HG03520 (cell line): ENCODE results near the gene WWTR1.

Experiments used
- ATAC-seq: cut with Tn5 transposase; IDR thresholded peaks from one replicate; pipeline ENCODE4 v1.9.1; 2021; ENCODE audit warnings: mild to moderate bottlenecking, moderate library complexity; ENCODE audit not compliant: unreplicated experiment

The WWTR1 gene

GRCh38 chr3:149596134-149596770 lies 61.6 kb downstream of the WWTR1 start:
- ATAC-seq = no peak

- ATAC-seq = no peak
Measured at GRCh38 chr3:149593418-149594160, 64.2 kb downstream of the WWTR1 start.

- no peak for ATAC-seq
Measured at GRCh38 chr3:149592758-149593240, 65.0 kb downstream of the WWTR1 start.

- no peak for ATAC-seq
Measured at GRCh38 chr3:149590691-149591441, 67.0 kb downstream of the WWTR1 start.

- ATAC-seq = no peak
Measured at GRCh38 chr3:149589332-149589731, 68.5 kb downstream of the WWTR1 start.

GRCh38 chr3:149588909-149589308 lies 68.9 kb downstream of the WWTR1 start:
- no peak for ATAC-seq

- no peak for ATAC-seq
Measured at GRCh38 chr3:149587383-149587782, 70.4 kb downstream of the WWTR1 start.

- no peak for ATAC-seq
Measured at GRCh38 chr3:149586871-149587270, 71.0 kb downstream of the WWTR1 start.

- ATAC-seq = peak; percentile 89
Measured at GRCh38 chr3:149585401-149585726, 72.5 kb downstream of the WWTR1 start.

- no peak for ATAC-seq
Measured at GRCh38 chr3:149583921-149584635, 73.7 kb downstream of the WWTR1 start.

- no peak for ATAC-seq
Measured at GRCh38 chr3:149582395-149582794, 75.4 kb downstream of the WWTR1 start.

- no peak for ATAC-seq
Measured at GRCh38 chr3:149581681-149582370, 76.0 kb downstream of the WWTR1 start.

GRCh38 chr3:149581248-149581647 lies 76.6 kb downstream of the WWTR1 start:
- ATAC-seq = no peak

GRCh38 chr3:149579838-149580542 lies 77.8 kb downstream of the WWTR1 start:
- peak; percentile 57 for ATAC-seq

GRCh38 chr3:149579161-149579560 lies 78.7 kb downstream of the WWTR1 start:
- no peak for ATAC-seq

- ATAC-seq = no peak
Measured at GRCh38 chr3:149577801-149578200, 80.0 kb downstream of the WWTR1 start.

GRCh38 chr3:149575961-149576564 lies 81.8 kb downstream of the WWTR1 start:
- peak; percentile 36 for ATAC-seq

GRCh38 chr3:149575213-149575960 lies 82.4 kb downstream of the WWTR1 start:
- no peak for ATAC-seq
